Stimulated activated CD4-positive, alpha-beta T cell treated with anti-CD3 and anti-CD28 coated beads, Interleukin-1b, Interleukin-23, amount 100 ng/mL, for 1 hour (primary cell): Measurements from ENCODE around the gene GATM.
"Not testable (repeated sequence)": the region's sequence is repeated elsewhere in the genome, so short reads cannot be mapped to it uniquely, and the experiment has no call there.

Experiments used
- DNase-seq, 2 donors: peaks; one replicate each; pipeline ENCODE4 v3.0.0-alpha.2; 2020; ENCODE audit warnings: low read depth in 2 of 2

Gene GATM

GRCh38 chr15:45351227-45351626 lies 27.1 kb downstream of the GATM start:
- DNase-seq, result no peak

- DNase-seq, result no peak
Observed at GRCh38 chr15:45349623-45350022, 28.7 kb downstream of the GATM start.

GRCh38 chr15:45347989-45348388 lies 30.4 kb downstream of the GATM start:
- DNase-seq, result no peak

- no peak for DNase-seq
Observed at GRCh38 chr15:45347033-45347432, 31.3 kb downstream of the GATM start.

- DNase-seq, result no peak
Observed at GRCh38 chr15:45346381-45346780, 32.0 kb downstream of the GATM start.

- no peak for DNase-seq
Observed at GRCh38 chr15:45343258-45343860, 35.0 kb downstream of the GATM start.

GRCh38 chr15:45341790-45342189 lies 36.6 kb downstream of the GATM start:
- no peak for DNase-seq

- DNase-seq, result no peak
Observed at GRCh38 chr15:45340429-45340828, 37.9 kb downstream of the GATM start.

GRCh38 chr15:45338417-45338816 lies 39.9 kb downstream of the GATM start:
- DNase-seq, result no peak

- DNase-seq, result no peak
Observed at GRCh38 chr15:45337224-45337623, 41.1 kb downstream of the GATM start.

GRCh38 chr15:45333550-45333949 lies 44.8 kb downstream of the GATM start:
- DNase-seq, result no peak

GRCh38 chr15:45332694-45333093 lies 45.6 kb downstream of the GATM start:
- no peak for DNase-seq

- DNase-seq, result no peak
Observed at GRCh38 chr15:45331972-45332371, 46.4 kb downstream of the GATM start.

- no peak for DNase-seq
Observed at GRCh38 chr15:45328663-45329062, 49.7 kb downstream of the GATM start.

- no peak for DNase-seq
Observed at GRCh38 chr15:45326741-45327140, 51.6 kb downstream of the GATM start.

- DNase-seq, result no peak
Observed at GRCh38 chr15:45326280-45326679, 52.1 kb downstream of the GATM start.

- no peak for DNase-seq
Observed at GRCh38 chr15:45320581-45321205, 57.7 kb downstream of the GATM start.

- no peak for DNase-seq
Observed at GRCh38 chr15:45319472-45320214, 58.7 kb downstream of the GATM start.

- DNase-seq, result no peak
Observed at GRCh38 chr15:45314960-45315359, 63.4 kb downstream of the GATM start.

GRCh38 chr15:45314117-45314516 lies 64.2 kb downstream of the GATM start:
- DNase-seq, result not testable (repeated sequence)
